Cardiac muscle cell (in vitro differentiated cells and primary cell): ENCODE results near the gene BCL2L1. TPM values are rescaled to one million over a fixed set of nuclear protein-coding genes. Genes with fewer than 3 reads are reported as not detected.
A peak's percentile ranks its signal among the peaks of the same experiment; 100 is the strongest.

ENCODE experiments used
- DNase-seq, 2 donors: peaks; one replicate each; pipeline versions ENCODE4 v3.0.0 to v3.0.0-alpha.2; 2010 to 2017; ENCODE audit warnings: low read depth in 1 of 2, low spot score in 1 of 2
- H3K27ac ChIP-seq: fragments of 200-600 bp; sonication (generic); 2 replicates; pipeline ENCODE4 v1.5.1; 2016
- H3K27me3 ChIP-seq: fragments of 200-600 bp; sonication (generic); 2 replicates; pipeline ENCODE4 v1.6.0; 2016; ENCODE audit warnings: control low read depth
- H3K36me3 ChIP-seq: fragments of 200-600 bp; sonication (generic); 2 replicates; pipeline ENCODE4 v1.5.1; 2016; ENCODE audit warnings: control low read depth
- H3K4me1 ChIP-seq: fragments of 200-600 bp; sonication (generic); 2 replicates; pipeline ENCODE4 v1.8.1; 2017; ENCODE audit warnings: low read depth, mild to moderate bottlenecking, mixed run types
- H3K4me3 ChIP-seq: fragments of 200-600 bp; sonication (generic); 2 replicates; pipeline ENCODE4 v1.5.1; 2016; ENCODE audit warnings: mild to moderate bottlenecking
- H3K9me3 ChIP-seq: fragments of 200-600 bp; sonication (generic); 2 replicates; pipeline ENCODE4 v1.5.1; 2017; ENCODE audit warnings: low read depth, mild to moderate bottlenecking, control low read depth
- CTCF ChIP-seq: IDR thresholded peaks from 2 replicates; pipeline ENCODE4 v1.5.1; 2012; ENCODE audit warnings: low read depth, mild to moderate bottlenecking, low read length
- polyA plus RNA-seq: library from polyadenylated mRNA; unstranded; fragments of >200 nt; fragmentation: Nextera tagmentation; extraction: Ambion mirVana; gene quantifications from 2 replicates; pipeline ENCODE4 v1.2.1, GENCODE V29; 2016
- total RNA-seq: library from RNA; depleted of rRNA; stranded (reverse); fragments of >200 nt; gene quantifications from 2 replicates; pipeline ENCODE4 v1.2.3, GENCODE V29; 2016

Gene BCL2L1
- total and polyA plus RNA-seq, 2 experiments from 2014 or later: 40.5 to 74.6 TPM

- no peaks in the 10 kb centered on the region for H3K36me3 ChIP-seq
- no peak overlapping the region for H3K4me3 ChIP-seq
- no peak for TF ChIP-seq CTCF
- H3K27ac ChIP-seq: peak overlapping the region; percentile 89
- H3K9me3 ChIP-seq: no peaks in the 10 kb centered on the region
- H3K27me3 ChIP-seq: no peaks in the 10 kb centered on the region
- no peak for DNase-seq
- H3K4me1 ChIP-seq: peaks cover 32% of the 10 kb centered on the region
These were observed 40.9 kb downstream of the BCL2L1 start for GRCh38 chr20:31681769-31682168.

DNA sequence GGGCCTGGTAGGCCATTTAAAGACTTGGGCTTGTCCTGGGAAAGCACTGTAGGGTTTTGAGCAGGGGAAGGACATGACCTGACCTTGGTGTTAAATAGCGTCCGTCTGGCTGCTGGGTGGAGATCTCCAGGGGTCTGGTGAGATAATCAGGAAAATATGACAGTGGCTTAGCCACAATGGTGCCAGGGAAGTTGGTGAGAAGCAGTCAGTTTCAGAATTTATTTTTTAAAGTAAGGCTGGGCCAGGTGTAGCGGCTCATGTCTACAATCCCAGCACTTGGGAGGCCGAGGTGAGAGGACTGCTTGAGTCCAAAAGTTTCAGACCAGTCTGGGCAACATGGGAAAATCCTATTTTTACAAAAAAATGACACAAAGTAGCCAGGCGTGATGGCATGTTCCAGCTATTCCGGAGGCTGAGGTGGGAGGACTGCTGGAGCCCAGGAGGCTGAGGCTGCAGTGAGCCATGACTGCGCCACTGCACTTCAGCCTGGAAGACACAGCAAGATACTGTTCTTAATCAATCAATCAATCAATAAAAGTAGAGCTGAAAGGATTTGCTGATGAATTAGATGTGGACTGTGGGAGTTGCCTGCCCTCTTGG lies 41.4 kb downstream of the BCL2L1 start:
- Histone ChIP-seq H3K9me3 (no peaks in the 10 kb centered on the region), H3K4me3 (no peak overlapping the region), H3K27me3 (no peaks in the 10 kb centered on the region), H3K27ac (peak overlapping the region; percentile 89), H3K4me1 (peaks cover 35% of the 10 kb centered on the region), H3K36me3 (no peaks in the 10 kb centered on the region)
- DNase-seq: no peak
- no peak for TF ChIP-seq CTCF

- peak overlapping the region; percentile 89 for H3K27ac ChIP-seq
- H3K36me3 ChIP-seq: no peaks in the 10 kb centered on the region
- DNase-seq: no peak
- H3K27me3 ChIP-seq: no peaks in the 10 kb centered on the region
- no peak for TF ChIP-seq CTCF
- H3K9me3 ChIP-seq: no peaks in the 10 kb centered on the region
- H3K4me3 ChIP-seq: no peak overlapping the region
- peaks cover 43% of the 10 kb centered on the region for H3K4me1 ChIP-seq
These were observed 42.2 kb downstream of the BCL2L1 start for GRCh38 chr20:31680286-31681127.

DNA sequence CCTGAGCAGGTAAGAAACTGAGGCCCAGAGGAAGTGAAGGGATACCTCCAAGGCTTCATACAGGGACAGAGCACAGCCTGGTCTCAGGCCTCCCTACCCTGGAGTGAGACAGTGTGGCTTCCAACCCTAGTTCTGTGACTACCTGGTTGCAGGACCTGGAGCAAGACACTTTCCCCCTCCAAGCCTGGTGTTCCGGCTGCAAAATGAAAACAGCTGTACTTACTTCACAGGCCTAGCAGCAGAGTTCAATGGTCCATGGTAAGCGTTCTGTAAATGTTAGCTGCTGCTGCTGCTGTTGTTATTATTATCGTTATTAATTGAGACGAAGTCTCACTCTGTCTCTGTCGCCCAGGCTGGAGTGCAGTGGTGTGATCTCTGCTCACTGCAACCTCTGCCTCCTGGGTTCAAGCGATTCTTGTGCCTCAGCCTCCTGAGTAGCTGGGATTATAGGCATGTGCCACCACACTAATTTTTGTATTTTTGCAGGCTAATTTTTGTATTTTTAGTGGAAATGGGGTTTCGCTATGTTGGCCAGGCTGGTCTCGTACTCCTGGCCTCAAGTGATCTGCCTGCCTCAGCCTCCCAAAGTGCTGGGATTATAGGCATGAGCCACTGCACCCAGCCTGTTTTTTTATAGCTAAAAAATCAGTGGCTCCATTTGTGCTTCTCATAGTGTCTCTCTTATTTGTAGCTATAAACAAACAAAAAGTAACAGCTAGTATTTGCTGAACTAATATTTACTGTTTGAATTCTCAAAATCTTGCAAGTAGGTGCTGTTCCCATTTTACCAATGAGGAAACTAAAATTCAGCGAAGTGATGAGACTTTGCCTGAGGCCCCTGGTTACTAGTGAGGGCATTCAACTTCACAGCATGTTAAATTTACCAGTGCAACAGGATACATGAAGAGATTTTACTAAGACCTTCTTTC lies 43.0 kb downstream of the BCL2L1 start:
- no peaks in the 10 kb centered on the region for H3K36me3 ChIP-seq
- no peak overlapping the region for H3K4me3 ChIP-seq
- H3K27ac ChIP-seq: peak overlapping the region; percentile 89
- no peaks in the 10 kb centered on the region for H3K27me3 ChIP-seq
- TF ChIP-seq CTCF: no peak
- DNase-seq: no peak
- H3K4me1 ChIP-seq: peaks cover 51% of the 10 kb centered on the region
- no peaks in the 10 kb centered on the region for H3K9me3 ChIP-seq
